HTERT RPE-1 (cell line): ENCODE measurements around the gene ALDH3B2.
"Not testable (repeated sequence)": the region's sequence is repeated elsewhere in the genome, so short reads cannot be mapped to it uniquely, and the experiment has no call there.

Source experiments
- in situ Hi-C: fragments of 300-500 bp; cut with MboI; formaldehyde crosslinking; loops from 4 replicates; pipeline ENCODE4 v1.14.3; 2020; ENCODE audit warnings: low sequenced_read_pairs

ALDH3B2 gene

GRCh38 chr11:67631411-67631810, 43.0 kb downstream of the ALDH3B2 start:
- in situ Hi-C loops: no loop called here

- in situ Hi-C loops: no loop called here
Measured at GRCh38 chr11:67630943-67631331, 43.5 kb downstream of the ALDH3B2 start.

- in situ Hi-C loops: no loop called here
Measured at GRCh38 chr11:67630228-67630942, 44.0 kb downstream of the ALDH3B2 start.

GRCh38 chr11:67629386-67630227, 44.8 kb downstream of the ALDH3B2 start, which contains the start of gene NUDT8:
Gene NUDT8 (minus strand): TSS chr11:67629937. CDS start chr11:67629911, 26 bp downstream.
- in situ Hi-C loops: no loop called here

DNA sequence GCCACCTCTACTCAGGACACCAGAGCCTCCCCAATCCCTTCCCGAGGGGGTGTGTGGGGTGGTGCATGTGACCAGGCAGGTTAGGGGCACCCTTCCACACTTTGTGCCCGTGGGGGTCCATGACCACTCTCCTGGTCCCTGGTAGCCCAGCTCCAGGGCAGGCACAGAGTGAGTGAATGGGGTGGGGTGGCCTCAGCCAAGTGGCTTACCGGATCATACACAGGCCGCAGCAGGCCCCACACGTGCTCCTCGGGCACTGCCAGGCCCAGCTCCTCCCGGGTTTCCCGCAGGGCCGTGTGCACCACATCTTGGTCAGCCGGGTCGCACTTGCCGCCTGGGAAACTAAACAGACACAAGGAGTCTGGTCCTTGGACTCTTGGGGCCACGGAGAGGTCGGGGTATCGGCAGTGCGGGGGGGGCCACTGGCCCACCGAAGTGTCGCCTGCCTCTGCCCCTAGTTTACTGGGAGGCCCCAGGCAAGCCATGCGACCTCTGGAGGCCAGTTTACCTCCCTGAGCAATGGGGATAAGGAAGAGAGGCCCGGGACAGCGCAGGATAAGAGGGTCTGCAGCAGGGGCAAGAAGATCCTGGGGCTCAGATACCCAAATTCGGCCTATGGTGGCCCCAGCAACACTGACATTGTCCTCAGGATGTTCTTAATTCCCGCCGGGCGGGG, 45.6 kb downstream of the ALDH3B2 start:
- in situ Hi-C loops: no loop called here

GRCh38 chr11:67627812-67628624, 46.4 kb downstream of the ALDH3B2 start:
- in situ Hi-C loops: no loop called here

GRCh38 chr11:67627441-67627811, 47.0 kb downstream of the ALDH3B2 start:
- in situ Hi-C loops: no loop called here

GRCh38 chr11:67626970-67627369, 47.5 kb downstream of the ALDH3B2 start:
- in situ Hi-C loops: no loop called here

- in situ Hi-C loops: not testable (repeated sequence)
Measured at GRCh38 chr11:67626131-67626833, 48.1 kb downstream of the ALDH3B2 start.

DNA sequence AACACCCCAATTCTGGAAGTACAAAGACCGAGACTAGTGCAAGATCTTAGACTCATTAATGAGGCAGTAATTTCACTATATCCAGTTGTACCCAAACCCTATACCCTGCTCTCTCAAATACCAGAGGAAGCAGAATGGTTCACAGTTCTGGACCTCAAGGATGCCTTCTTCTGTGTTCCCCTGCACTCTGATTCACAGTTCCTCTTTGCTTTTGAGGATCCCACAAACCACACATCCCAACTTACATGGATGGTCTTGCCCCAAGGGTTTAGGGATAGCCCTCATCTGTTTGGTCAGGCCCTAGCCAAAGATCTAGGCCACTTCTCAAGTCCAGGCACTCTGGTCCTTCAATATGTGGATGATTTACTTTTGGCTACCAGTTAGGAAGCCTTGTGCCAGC, 50.6 kb downstream of the ALDH3B2 start:
- in situ Hi-C loops: not testable (repeated sequence)

GRCh38 chr11:67622905-67623304, 51.5 kb downstream of the ALDH3B2 start:
- in situ Hi-C loops: not testable (repeated sequence)

DNA sequence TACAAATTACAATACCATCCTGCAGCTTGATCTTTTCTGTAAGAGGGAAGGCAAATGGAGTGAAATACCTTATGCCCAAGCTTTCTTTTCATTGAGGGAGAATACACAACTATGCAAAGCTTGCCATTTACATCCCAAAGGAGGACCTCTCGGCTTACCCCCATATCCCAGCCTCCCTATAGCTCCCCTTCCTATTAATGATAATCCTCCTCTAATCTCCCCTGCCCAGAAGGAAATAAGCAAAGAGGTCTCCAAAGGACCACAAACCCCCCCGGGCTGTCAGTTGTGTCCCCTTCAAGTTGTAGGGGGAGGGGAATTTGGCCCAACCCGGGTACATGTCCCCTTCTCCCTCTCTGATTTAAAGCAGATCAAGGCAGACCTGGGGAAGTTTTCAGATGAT, 52.5 kb downstream of the ALDH3B2 start:
- in situ Hi-C loops: not testable (repeated sequence)

GRCh38 chr11:67620621-67621020, 53.8 kb downstream of the ALDH3B2 start:
- in situ Hi-C loops: not testable (repeated sequence)

- in situ Hi-C loops: not testable (repeated sequence)
Measured at GRCh38 chr11:67619683-67620618, 54.5 kb downstream of the ALDH3B2 start.

DNA sequence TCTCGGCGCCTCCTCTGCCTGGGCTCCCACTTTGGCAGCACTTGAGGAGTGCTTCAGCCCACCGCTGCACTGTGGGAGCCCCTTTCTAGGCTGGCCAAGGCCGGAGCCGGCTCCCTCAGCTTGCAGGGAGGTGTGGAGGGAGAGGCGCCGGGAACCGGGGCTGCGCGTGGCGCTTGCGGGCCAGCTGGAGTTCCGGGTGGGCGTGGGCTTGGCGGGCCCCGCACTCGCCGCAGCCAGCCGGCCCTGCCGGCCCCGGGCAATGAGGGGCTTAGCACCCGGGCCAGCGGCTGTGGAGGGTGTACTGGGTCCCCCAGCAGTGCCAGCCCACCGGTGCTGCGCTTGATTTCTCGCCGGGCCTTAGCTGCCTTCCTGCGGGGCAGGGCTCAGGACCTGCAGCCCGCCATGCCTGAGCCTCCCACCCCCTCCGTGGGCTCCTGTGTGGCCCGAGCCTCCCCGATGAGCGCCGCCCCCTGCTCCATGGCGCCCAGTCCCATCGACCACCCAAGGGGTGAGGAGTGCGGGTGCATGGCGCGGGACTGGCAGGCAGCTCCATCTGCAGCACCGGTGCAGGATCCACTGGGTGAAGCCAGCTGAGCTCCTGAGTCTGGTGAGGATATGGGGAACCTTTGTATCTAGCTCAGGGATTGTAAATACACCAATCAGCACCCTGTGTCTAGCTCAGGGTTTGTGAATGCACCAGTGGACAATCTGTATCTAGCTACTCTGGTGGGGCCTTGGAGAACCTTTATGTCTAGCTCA, 55.3 kb downstream of the ALDH3B2 start:
- in situ Hi-C loops: not testable (repeated sequence)

GRCh38 chr11:67617243-67617953, 57.0 kb downstream of the ALDH3B2 start:
- in situ Hi-C loops: no loop called here

- in situ Hi-C loops: no loop called here
Measured at GRCh38 chr11:67616431-67617242, 57.8 kb downstream of the ALDH3B2 start.
